ENCODE data around the gene BPIFA3.

The BPIFA3 gene

DNA sequence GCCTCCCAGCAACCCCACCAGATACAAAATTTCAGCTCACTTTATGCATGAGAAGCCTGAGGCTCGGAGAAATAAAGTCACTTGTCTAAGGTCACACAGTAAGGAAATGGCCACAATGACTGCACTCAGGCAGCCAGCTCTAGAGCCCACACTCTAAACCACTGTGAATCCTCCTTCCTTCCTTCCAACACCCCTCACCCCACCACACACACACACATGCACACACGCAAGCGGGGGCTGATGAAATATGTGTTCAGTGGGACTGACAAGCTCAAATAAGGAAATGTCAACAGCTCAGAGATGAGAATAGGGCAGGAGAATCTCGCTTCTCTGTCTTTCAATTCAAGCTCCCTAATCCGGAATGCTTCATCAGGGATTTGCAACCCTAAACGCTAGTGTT is 12.7 kb downstream of the BPIFA3 start:
- DNase-seq, result peak; percentile 10

DNA sequence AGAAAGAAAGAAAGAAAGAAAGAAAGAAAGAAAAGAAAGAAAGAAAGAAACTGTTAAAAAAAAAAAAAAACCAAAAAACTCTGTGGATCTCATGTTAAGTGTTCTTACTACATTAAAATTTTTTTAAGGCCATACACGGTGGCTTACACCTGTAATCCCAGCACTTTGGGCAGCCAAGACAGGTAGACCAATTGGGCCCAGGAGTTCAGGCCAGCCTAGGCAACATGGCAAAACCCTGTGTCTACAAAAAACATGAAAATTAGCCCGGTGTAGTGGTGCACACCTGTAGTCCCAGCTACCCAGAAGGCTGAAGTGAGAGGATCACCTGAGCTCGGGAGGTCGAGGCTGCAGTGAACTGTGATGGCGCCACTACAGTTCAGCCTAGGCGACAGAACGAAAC is 14.1 kb downstream of the BPIFA3 start:
- no peak for DNase-seq

DNA sequence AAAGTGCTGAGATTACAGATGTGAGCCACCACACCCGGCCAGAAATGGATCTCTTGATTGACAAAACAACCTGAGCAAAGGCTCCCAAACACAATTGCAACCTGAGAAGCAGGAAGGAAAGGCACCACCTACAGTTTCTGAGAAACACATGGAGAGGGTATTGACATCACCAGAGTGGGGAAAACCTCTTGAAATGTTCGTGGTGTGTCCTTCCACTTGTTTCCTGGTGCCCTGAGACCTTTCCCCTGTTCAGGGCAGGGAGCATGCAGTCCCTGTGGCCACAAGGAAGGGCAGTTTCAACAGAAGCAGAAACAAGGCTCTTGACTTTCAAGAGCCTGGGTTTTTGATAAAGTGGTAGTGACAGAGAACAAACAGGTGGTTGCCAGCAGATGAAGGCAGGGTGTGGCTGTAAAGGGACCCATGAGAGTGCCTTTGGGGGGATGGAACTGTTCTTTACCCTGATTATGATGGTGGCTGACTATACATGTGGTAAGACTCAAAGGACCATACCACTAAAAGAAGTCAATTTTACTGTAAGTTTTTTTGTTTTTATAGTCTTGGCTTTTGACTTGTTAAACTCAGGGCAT is 15.4 kb downstream of the BPIFA3 start:
- DNase-seq, result no peak

DNA sequence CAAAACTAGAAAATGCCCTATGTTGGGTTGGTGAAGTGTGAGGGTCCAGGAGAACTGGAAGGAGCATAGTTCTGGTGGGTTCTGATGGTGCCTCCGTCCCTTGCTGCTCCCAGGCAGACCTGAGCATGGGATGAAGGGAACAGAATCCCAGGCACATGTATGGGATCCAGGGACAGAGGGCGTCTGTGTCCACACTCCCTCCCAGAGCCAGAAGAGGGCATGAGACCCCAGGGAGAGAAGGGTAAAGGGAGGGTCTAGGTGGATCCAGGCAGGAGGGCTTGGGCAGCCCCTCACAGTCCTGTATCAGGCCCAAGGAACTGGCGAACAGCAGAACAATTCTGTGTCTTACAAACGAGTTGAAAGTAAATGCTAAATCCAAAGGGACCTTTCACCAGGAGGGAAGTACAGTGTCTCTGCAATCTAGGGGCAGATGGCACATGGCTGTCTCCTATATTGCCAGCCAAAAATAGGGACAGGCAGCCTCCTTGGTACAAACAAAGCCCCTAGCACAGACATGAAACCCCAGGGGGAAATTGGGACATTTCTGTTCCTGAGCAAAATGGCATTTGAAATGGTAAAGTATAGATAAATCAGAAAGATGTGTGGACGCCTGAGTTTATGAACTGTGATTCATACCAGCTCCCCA is 16.1 kb downstream of the BPIFA3 start:
- no peak for DNase-seq

DNA sequence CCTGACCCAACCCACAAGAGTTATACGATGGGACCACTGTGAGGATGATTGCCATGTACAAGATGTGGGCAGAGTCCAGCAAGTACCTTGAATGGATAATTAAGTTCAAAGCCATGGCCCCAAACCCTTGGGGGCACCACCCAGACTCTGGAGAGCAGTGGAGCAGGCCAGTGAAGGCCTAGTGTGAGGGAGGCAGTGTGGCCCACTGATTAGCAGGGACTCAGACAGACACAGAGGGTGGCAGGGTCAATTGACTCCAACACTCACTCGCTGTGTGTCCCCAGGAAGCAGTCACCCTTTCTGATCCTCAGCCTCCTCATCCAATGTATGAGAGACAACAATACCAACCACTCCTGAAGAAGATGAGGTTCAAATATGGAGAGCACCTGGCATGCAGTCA is 16.9 kb downstream of the BPIFA3 start:
- DNase-seq, result no peak

DNA sequence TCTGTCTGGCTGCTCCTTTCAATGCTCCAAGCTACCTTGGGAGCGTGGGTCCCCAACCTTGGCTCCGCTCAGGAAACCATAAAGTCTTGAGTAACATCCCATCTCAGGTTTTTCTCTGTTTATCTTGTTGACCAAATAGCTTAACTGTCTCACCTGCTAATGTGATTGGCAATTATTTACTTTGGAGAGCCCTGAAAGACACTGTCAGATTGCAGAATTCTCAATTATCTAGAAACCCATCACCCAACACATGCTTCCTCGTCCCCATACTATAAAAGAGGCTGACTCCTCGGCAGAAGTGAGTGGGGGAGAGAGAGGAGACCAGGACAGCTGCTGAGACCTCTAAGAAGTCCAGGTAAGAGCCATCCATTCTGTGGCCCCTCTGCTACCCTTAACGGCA is 18.5 kb downstream of the BPIFA3 start, which contains the start of gene BPIFA1:
TSS of gene BPIFA1 (plus strand) at position 301 of the 400 bp plus-strand sequence. CDS start 1,716 bp downstream, outside the sequence.
- DNase-seq, result no peak

DNA sequence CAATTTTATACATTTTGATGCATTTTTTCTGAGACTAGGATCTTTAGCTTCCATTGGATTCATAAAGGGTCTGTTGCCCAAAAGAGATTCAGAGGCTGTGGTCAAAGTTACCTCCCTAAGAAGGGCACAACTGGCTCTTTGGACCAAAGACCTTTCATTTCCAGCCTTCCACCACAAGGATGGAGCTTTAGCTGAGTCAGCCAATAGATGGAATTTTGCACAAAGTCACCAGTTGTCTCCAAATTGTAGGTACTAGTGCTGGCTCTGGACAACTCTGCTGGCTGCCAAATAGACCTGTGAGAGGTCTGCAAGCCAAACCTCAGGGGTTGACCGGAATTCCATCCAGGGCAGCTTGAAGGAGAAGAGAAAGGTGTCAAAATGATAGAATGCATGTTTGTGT is 19.2 kb downstream of the BPIFA3 start:
- DNase-seq, result no peak

DNA sequence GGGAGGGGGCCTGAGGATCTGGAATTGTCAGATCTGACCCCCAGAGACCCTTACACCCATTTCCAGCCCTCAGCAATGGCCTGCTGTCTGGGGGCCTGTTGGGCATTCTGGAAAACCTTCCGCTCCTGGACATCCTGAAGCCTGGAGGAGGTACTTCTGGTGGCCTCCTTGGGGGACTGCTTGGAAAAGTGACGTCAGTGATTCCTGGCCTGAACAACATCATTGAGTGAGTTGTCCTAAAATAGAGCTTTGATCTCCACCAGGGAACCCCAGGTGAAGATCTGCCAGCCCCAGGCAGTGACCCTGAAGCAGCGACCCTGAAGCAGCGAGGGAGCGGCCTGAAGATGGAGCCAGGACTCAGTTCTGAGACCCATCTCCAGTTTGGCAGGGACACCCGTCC is 20.8 kb downstream of the BPIFA3 start:
- DNase-seq, result no peak

DNA sequence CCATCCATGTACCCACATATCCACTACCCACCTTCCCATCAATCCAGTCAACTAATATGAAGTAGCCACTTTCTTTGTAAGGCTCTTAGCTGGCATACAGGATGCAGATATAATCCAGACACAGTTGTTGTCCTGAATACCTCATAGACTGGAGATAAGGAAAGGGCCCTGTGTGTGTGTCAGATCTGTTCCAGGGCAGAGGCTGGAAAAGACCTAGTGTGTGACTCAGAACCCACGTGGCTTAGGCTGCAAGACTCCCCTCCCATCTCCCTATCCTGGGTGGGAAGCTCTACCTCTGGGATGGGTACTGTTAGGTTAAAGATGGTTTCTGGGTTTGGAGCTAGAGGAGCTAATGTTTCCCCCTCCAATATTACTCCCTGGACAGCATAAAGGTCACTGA is 22.3 kb downstream of the BPIFA3 start:
- DNase-seq, result no peak

DNA sequence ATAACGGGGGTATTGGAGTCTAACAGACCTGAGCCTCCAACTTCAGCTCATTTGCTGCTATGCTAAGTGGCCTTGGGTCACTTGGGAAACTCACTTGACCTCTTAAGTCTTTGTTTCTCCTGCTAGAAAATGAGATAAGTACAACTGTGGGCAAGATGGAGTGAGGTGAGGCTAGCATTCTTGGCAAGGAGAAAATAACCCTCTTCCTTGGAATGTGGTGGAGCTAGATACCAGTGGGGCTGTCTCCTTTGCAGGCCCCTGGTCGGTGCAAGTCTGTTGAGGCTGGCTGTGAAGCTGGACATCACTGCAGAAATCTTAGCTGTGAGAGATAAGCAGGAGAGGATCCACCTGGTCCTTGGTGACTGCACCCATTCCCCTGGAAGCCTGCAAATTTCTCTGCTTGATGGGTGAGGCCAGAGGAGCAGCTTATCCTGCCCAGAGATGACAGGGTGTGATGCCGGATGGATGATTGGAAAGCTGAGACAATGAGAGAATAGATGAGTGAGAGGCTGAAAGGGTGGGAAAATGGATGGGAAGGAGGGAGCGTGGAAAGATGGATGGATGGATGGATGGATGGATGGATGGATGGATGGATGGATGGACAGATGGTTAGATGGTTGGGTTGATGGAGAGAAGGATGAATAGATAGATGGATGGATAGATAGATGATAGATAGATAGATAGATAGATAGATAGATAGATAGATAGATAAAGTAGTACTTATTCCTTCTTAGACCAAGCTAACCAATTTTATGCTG is 23.0 kb downstream of the BPIFA3 start:
- DNase-seq, result no peak

DNA sequence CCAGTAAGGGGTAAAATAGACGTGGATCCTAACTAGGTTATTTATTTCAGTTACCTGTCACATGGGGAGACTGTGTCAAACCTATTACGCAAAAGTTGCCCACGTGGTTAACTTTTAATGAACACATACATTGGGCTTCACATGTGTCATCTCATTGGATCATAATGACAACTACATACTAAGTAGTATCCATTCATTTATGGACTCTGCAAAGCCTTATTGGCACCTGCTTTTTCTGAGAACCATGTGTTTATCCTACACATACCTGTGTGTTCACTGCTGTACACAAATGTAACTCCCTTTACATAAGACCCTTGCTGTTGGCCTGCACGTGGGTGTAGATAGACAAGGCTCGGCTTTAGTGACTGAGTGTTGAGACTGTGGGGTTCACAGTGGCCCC is 23.8 kb downstream of the BPIFA3 start:
- DNase-seq, result no peak

DNA sequence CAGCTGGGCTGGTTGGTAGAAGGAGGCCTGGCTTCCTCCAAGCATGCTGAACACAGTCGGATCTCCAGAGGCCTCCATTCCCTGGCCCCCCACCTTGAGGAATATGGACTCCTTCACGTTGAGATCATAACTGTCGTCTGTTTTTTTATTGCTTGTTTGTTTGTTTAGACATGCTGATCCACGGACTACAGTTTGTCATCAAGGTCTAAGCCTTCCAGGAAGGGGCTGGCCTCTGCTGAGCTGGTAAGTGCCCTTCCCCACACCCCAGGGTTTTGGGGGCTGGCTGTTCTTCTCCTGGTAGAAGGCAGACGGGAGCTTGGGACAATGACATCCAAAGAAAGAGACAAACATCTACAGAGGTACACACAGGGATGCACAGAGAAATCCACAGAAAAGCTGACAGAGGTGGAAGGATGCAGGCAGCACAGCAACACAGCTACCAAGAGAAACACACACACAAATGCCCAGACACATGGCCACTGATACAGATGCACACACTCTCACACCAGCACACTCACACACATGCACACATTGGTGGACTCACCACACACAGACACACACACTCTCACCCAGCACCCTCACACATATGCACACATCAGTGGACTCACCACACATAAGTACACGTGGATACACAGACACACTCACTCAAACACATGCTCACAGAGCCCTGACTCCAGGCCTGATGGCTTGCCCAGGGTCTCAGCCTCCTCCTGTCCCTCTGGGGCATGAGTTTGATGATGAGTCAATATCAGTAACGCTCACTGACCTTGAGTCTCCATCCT is 25.4 kb downstream of the BPIFA3 start:
- no peak for DNase-seq

DNA sequence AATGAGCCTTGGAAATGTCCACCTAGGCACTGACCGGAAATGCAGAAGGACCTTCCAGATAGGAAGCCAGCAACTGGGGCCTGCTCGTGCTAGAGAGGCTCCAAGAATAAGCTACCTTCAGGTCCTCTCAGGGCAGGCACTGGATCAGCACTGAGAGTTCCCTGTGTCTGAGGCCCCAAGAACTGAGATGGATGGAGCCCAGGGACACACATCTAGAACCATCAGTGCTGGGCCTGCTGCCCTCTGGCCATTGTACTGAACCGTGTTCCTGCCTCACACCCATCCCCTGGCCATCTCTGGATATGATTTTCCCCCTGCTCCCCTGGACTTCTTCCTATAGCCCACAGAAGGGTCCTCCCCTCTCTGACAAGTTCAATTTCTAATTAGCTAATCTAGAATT is 28.9 kb downstream of the BPIFA3 start:
- no peak for DNase-seq

DNA sequence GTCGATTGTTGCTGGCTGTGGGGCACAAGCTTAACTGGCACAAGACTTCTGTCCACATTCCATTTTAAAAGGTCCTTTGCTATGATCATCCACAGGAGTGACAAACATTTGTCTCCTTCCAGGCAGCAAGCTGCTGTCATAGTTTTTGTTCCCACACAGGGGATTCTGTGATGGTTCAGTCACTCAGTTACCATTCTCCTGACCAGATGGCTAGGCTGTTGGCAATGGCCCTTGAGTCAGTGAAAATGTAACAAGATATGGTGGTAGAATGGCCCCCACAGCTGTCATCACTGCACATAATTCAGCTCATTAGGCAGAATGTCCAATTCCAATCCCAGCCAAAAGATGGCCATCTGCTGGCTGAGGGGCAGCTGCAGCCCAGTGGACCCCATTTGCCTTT is 32.3 kb downstream of the BPIFA3 start:
- no peak for DNase-seq

DNA sequence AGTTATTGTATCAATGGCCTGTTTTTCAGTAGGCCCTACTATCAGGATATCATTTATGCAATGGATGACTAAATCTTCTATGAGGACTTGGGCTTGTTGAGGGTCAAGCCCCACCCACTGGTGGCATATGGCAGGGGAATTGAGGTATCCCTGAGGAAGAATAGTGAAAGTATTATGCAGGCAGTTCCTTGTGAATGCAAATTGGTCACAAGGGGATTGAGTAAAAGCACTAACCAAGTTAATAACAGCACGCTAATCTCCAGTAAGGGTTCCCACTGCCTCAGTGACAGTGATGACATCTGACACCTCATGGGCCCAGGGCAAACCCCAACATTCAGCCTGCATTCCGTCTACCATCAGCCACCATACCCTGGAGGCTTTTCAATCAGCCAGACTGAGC is 33.5 kb downstream of the BPIFA3 start:
- no peak for DNase-seq

DNA sequence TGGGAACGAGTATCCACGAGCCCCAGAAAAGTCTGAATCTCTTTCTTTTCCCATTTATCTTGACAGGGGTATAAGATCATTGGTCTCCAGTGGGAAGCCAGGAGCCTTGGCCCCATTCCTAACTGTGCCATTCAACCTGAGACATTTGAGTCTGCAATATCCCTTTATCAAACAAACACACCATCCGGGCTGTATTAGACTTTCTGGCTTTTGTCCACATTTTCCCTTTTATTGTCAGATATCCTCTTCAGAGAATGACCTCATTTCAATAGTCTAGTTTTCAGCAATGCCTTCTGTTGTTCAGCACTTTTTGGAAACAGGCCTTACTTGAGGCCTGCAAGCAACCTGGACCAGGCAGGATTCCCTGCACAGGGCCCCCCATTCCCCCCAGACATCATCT is 34.3 kb downstream of the BPIFA3 start:
- no peak for DNase-seq

DNA sequence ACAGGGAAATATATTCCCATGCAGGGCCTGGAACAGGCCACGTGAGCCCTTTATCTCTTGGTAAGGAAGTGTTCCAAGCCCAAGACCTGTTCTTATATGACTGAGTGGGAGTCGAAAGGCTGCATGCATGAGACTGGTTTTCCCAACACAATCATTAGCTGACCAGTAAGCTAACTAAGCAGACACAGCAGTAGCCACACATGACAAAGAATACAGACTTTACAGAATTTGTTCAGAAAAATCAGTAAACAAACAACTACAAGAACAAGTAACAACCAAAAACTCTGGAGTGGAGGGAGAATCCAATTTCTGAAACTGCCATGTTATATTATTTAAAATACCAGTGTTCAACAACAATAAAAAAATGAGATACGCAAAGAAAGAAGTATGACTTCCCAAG is 35.3 kb downstream of the BPIFA3 start:
- no peak for DNase-seq

DNA sequence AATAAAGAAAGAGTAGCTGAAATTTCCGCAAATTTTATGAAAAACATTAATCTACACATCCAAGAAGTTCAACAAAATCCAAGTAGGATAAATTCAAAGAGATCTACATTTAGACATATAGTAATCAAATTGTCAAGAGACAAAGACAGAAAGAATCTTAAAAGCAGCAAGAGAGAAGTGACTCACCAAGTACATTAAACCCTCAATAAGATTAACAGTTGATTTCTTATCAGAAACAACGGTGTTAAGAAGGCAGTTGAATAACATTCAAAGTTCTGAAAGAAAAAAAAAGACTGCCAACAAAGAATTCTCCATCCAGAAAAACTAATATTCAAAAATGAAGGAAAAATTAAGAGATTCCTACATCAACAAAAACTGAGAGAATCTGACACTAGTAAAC is 37.9 kb downstream of the BPIFA3 start:
- DNase-seq, result no peak

DNA sequence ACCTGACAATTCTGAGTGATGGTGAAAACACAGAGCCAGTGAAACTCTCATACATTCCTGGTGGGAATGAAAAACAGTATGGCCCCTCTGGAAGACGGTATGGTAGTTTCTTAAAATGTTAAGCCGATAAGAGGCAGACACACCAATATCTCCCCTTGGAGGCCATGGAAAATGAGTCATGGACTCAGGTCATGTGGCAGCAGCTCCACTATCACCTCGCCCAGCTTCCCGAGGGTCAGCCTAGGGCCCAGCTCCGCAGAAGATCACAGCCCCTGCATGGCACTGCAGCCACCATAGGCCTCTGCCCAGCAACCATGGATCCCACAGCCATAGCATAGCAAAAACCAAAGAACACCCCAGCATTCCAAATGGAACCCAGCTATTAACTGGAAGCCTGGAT is 40.1 kb downstream of the BPIFA3 start:
- no peak for DNase-seq

DNA sequence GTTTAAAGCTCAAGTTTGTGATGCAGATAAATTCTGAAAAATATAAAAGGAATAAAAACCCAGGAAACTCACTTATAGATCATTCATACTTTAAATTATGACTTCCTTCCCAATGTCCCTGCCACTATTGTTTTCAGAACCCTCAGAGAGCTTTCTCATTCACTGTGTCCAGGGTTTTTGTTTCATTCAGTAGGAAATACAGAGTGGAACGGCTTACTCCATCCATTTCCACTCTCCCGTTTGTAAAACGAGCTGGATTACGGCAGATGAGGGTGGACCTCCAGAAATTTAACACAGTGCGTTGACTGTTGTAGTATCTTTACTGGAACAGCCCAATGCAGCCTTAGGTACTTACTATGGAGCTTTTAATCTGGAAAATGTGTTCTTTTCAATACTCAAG is 42.2 kb downstream of the BPIFA3 start:
- DNase-seq, result no peak

DNA sequence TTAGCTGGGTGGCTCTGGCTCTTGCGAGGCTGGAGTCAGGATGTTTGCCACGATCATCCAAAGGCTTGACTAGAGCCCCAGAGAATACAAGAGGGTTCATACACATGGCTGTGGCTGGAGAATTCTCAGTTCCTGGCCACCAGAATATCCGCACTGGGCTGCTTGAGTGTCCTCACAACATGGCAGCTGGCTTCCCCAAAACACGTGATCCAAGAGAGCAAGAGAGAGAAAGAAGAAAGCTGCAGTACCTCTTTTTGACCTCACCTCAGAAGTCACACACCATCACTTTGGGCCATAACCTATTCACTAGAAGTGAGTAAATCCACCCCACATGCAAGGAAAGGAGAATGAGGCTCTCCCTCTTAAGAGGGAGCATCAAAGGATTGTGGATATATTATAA is 44.3 kb downstream of the BPIFA3 start:
- no peak for DNase-seq

DNA sequence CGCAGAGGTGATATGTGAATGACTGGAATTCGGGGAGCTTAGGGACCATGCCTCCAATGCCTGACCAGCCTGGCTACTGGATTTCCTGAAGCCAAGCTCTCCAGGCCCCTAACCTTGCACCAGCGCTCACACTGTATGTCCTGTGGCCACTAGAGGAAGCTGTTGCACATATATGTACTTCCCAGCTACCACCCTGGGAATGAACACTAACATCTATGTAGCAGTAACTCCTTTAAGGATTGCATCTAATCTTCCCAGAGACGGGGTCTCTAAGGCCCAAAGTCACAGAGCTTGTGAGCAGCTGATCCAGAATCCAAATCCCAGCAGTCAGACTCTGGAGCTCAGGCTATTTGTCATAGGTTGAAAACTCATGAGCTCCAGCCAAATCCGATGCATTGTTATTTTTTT is 45.5 kb downstream of the BPIFA3 start:
- DNase-seq, result peak; percentile 21

DNA sequence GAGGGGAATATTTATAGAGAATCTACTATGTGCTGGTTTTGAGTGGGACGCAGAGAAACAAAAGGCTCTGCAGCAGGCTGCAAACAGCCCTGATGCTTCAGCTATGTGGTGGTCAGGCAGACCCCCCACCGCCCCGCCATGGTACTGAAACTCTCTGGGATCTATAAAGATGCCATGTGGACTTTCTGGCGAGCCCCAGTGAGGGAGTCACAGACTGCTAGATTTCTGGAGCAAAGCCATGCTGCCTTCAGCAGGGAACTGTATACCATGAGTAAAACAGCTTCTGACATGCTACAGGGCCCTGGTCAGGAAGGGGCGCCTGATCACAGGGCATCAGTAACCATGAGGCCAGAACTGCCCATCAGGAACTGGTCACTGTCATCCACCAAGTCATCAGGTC is 46.6 kb downstream of the BPIFA3 start:
- DNase-seq, result no peak

DNA sequence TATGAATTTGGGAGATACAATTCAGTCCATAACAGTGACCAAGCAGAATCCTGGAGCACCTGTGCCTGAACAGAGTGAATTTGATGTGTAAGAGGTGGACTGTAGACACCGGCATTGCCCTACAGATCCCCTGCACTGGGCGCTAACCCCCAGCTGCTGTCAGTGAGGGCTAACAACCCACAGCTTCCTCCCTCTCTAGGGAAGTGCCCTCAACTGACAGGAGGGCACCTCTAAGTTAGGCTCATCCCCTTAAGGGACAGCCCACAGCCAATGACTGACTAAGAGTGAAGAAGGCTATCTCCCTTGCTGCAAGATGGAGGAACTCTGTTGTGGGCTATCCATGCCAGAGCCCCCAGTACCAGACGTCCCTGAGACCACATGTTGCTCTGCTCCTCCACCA is 50.5 kb downstream of the BPIFA3 start:
- DNase-seq, result no peak
